Retinal pigment epithelial cell (primary cell): ENCODE results near the gene TARS1.

ENCODE experiments used
- DNase-seq: peaks from one replicate; pipeline ENCODE4 v3.0.0-alpha.2; 2010; ENCODE audit warnings: low read depth
- H3K4me3 ChIP-seq: 2 replicates; pipeline ENCODE4 v1.5.1; 2011; ENCODE audit warnings: mild to moderate bottlenecking, low read length, control low read depth, moderate library complexity
- TF ChIP-seq, protein P1 (sequence below): conservative IDR thresholded peaks from 2 replicates; pipeline ENCODE4 v1.5.1; 2011; ENCODE audit warnings: low read depth, low read length, control low read depth, inconsistent platforms

Gene TARS1

DNA sequence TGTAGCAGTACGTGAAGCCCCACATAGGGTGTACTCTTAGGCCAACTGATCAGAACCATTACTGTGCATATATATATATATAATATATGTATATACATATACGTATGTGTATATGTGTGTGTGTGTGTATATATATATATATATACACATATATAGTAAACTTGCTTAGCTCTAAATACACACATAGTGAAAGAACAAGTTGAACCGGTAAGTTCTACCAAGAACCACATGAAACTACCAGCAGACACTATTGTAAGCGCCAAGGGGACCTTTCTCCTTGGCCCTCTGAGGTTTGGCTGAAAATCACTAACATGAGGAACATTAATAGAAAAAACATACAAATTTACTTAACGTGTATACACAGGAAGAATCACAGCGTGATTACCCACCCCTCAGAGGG lies 1.8 kb upstream of the TARS1 start:
- TF ChIP-seq, protein P1, sequence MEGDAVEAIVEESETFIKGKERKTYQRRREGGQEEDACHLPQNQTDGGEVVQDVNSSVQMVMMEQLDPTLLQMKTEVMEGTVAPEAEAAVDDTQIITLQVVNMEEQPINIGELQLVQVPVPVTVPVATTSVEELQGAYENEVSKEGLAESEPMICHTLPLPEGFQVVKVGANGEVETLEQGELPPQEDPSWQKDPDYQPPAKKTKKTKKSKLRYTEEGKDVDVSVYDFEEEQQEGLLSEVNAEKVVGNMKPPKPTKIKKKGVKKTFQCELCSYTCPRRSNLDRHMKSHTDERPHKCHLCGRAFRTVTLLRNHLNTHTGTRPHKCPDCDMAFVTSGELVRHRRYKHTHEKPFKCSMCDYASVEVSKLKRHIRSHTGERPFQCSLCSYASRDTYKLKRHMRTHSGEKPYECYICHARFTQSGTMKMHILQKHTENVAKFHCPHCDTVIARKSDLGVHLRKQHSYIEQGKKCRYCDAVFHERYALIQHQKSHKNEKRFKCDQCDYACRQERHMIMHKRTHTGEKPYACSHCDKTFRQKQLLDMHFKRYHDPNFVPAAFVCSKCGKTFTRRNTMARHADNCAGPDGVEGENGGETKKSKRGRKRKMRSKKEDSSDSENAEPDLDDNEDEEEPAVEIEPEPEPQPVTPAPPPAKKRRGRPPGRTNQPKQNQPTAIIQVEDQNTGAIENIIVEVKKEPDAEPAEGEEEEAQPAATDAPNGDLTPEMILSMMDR, result no peak
- DNase-seq, result no peak
- peak overlapping the region; percentile 90 for H3K4me3 ChIP-seq

DNA sequence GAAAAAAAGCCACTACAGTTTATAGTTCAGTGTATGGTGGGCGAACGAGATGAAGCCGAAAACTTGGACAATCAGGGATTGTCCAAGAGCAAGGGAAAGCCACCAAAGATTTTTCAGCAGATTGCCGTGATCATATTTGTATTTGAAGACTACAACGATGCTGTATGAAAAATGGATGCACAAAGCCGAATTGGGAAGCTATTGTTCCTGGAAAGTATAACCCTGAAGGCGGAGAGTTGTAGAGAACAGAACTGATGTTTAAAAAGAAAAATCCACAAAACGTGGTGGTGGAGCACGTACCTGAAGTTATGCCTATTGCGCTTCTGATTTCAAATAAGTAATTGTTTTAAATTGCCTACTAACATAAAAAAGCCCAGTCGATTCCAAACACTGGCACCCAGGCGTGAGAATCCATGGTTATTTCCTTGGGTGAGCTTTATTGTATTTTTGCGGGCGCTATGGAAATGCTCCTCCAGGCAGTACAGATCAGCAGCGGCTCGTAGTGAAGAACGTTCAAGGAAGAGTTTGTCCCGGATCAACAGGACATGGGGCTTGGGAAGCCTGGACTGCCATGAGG lies 772 bp upstream of the TARS1 start:
- peak overlapping the region; percentile 90 for H3K4me3 ChIP-seq
- DNase-seq, result no peak

DNA sequence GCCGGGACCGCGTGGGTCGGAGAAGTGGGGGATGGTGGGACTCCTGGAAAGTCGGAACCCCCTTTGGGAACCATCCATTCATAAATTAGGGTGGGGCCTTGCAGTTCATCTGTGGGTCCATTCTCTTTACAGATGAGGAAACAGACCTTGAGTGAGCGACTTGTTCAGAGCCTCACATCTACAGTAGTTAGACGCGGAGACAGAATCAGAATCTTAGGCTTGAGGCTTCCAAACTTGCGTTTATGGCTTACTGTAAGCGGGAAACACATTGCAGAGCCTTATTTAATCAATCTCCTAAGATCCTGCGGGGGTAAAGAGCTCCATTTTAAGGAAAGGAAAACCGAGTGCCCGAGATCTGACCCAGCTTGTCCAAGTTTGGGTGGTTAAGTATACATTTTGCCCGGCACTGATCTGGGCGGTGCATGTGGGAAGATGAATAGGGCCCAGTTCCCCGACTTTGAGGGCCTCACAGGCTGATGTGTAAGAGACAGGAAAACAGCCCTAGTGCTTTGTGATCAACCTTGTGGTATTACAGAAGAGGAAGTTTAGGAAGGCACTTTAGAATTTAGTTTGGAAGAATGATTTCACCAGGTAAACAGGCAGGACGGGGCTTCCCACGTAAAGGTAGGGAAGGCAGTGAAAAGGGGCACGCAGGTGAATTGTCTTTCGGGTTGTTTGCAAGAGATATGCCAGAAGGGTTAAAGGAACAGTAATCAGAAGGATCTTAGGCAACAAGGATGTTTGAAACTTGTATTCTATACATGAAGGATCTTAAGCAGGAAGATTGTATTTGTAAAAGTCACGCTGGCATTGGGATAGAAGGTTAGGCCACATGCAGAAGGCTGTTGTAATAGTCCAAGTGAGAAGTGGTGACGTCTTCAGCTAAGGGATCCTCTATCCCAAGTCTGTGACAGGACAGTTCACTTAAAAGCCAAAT lies 744 bp downstream of the TARS1 start:
- TF ChIP-seq, protein P1, result no peak
- no peak for DNase-seq
- H3K4me3 ChIP-seq, result peak overlapping the region; percentile 90

More for the DNA sequence above, 772 bp upstream of the TARS1 start:
- TF ChIP-seq, protein P1, result no peak

- no peak for DNase-seq
- H3K4me3 ChIP-seq, result no peak overlapping the region
- TF ChIP-seq, protein P1, result no peak
Measured at GRCh38 chr5:33444542-33444941, 3.8 kb downstream of the TARS1 start.

DNA sequence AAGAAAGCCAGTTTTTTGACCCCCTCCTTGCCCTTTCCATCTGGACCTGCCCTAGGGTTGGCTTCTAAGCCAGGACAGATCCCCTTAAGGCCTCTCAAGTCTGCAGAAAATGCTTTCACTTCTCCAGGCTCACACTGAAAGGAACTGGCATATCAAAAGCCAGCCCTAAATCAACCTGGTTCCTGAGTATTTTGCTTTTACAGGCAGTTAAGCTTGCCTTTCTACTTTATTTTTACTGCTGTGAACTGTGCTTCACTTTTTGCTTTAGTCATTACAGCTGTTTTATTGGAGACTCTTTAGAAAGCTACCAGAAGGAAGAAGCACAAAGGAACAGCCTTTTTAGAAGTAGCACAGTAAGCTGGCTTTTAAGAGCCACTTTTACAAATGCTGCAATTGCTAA lies 5.0 kb downstream of the TARS1 start:
- no peak for DNase-seq
- H3K4me3 ChIP-seq, result no peak overlapping the region
- TF ChIP-seq, protein P1, result no peak

- DNase-seq, result no peak
- H3K4me3 ChIP-seq, result no peak overlapping the region
- TF ChIP-seq, protein P1, result no peak
Measured at GRCh38 chr5:33448118-33448517, 7.4 kb downstream of the TARS1 start.

- no peak overlapping the region for H3K4me3 ChIP-seq
- no peak for DNase-seq
- TF ChIP-seq, protein P1, result no peak
Measured at GRCh38 chr5:33457126-33457525, 16.4 kb downstream of the TARS1 start.
